H9 (cell line): Measurements from ENCODE around the gene RGL1. TPM values are rescaled to one million over a fixed set of nuclear protein-coding genes. Genes with fewer than 3 reads are reported as not detected.

Experiments used
- DNase-seq: peaks from one replicate; pipeline ENCODE4 v3.0.0-alpha.2; 2017
- H2AFZ ChIP-seq: one replicate; pipeline ENCODE4 v1.6.1; 2013; ENCODE audit warnings: mild to moderate bottlenecking, low read length, control low read depth, moderate library complexity
- H2AK5ac ChIP-seq: 2 replicates; pipeline ENCODE4 v1.6.1; 2013; ENCODE audit warnings: low read length, control low read depth, mixed read lengths; ENCODE audit not compliant: insufficient read length
- H2BK120ac ChIP-seq: one replicate; pipeline ENCODE4 v1.6.1; 2013; ENCODE audit warnings: low read depth, mild to moderate bottlenecking, low read length, control low read depth, inconsistent platforms; ENCODE audit not compliant: poor library complexity, severe bottlenecking
- H2BK12ac ChIP-seq: 2 replicates; pipeline ENCODE4 v1.6.1; 2013; ENCODE audit warnings: low read length, control low read depth, mixed read lengths, low read depth; ENCODE audit not compliant: insufficient read length
- H2BK15ac ChIP-seq: 2 replicates; pipeline ENCODE4 v1.6.1; 2013; ENCODE audit warnings: low read depth, low read length, control low read depth
- H2BK20ac ChIP-seq: one replicate; pipeline ENCODE4 v1.6.1; 2013; ENCODE audit warnings: low read depth, mild to moderate bottlenecking, low read length, control low read depth, inconsistent platforms; ENCODE audit not compliant: poor library complexity, severe bottlenecking
- H2BK5ac ChIP-seq: 2 replicates; pipeline ENCODE4 v1.6.1; 2013; ENCODE audit warnings: low read length, control low read depth, mixed read lengths; ENCODE audit not compliant: insufficient read length
- H3K14ac ChIP-seq: 2 replicates; pipeline ENCODE4 v1.6.1; 2013; ENCODE audit warnings: low read length, control low read depth; ENCODE audit not compliant: insufficient read depth
- H3K18ac ChIP-seq: 2 replicates; pipeline ENCODE4 v1.6.1; 2013; ENCODE audit warnings: low read depth, mild to moderate bottlenecking, mixed read lengths, low read length, control low read depth; ENCODE audit not compliant: insufficient read length
- H3K23ac ChIP-seq: 2 replicates; pipeline ENCODE4 v1.6.1; 2013; ENCODE audit warnings: low read length, control low read depth, mixed read lengths, low read depth; ENCODE audit not compliant: insufficient read length
- H3K23me2 ChIP-seq: 2 replicates; pipeline ENCODE4 v1.6.1; 2013; ENCODE audit warnings: low read depth, mild to moderate bottlenecking, mixed read lengths, low read length, control low read depth; ENCODE audit not compliant: insufficient read length, poor library complexity, severe bottlenecking
- H3K27ac ChIP-seq: 2 replicates; pipeline ENCODE4 v1.5.1; 2013; ENCODE audit warnings: low read length, control low read depth, mixed read lengths, low read depth; ENCODE audit not compliant: insufficient read length
- H3K27me3 ChIP-seq: 2 replicates; pipeline ENCODE4 v1.6.1; 2013; ENCODE audit warnings: low read length, control low read depth, inconsistent platforms; ENCODE audit not compliant: insufficient read depth
- H3K4ac ChIP-seq: 2 replicates; pipeline ENCODE4 v1.6.1; 2013; ENCODE audit warnings: low read depth, mild to moderate bottlenecking, control low read depth, inconsistent platforms, low read length, moderate library complexity
- H3K4me1 ChIP-seq: 2 replicates; pipeline ENCODE4 v1.6.1; 2013; ENCODE audit warnings: low read length, control low read depth, inconsistent platforms; ENCODE audit not compliant: insufficient read depth
- H3K4me2 ChIP-seq: 2 replicates; pipeline ENCODE4 v1.6.1; 2013; ENCODE audit warnings: low read length, control low read depth, mixed read lengths; ENCODE audit not compliant: insufficient read length, insufficient read depth
- H3K56ac ChIP-seq: 2 replicates; pipeline ENCODE4 v1.6.1; 2013; ENCODE audit warnings: low read depth, mild to moderate bottlenecking, mixed read lengths, low read length, control low read depth; ENCODE audit not compliant: insufficient read length
- H3K79me1 ChIP-seq: 2 replicates; pipeline ENCODE4 v1.6.1; 2013; ENCODE audit warnings: low read depth, mild to moderate bottlenecking, moderate library complexity, low read length, control low read depth, inconsistent platforms; ENCODE audit not compliant: insufficient read depth, poor library complexity, severe bottlenecking
- H3K79me2 ChIP-seq: 2 replicates; pipeline ENCODE4 v1.6.1; 2013; ENCODE audit warnings: low read length, control low read depth, inconsistent platforms; ENCODE audit not compliant: insufficient read depth
- H3K9ac ChIP-seq: 2 replicates; pipeline ENCODE4 v1.6.1; 2013; ENCODE audit warnings: low read length, control low read depth, mixed read lengths; ENCODE audit not compliant: insufficient read length; ENCODE audit errors: extremely low read depth
- H3K9me3 ChIP-seq: one replicate; pipeline ENCODE4 v1.6.1; 2013; ENCODE audit warnings: low read depth, low read length, inconsistent platforms; ENCODE audit not compliant: control insufficient read depth
- H3T11ph ChIP-seq: one replicate; pipeline ENCODE4 v1.6.1; 2013; ENCODE audit warnings: mild to moderate bottlenecking, low read length, control low read depth, inconsistent platforms
- H4K20me1 ChIP-seq: one replicate; pipeline ENCODE4 v1.6.1; 2013; ENCODE audit not compliant: control insufficient read depth, insufficient read length, insufficient read depth
- H4K5ac ChIP-seq: 2 replicates; pipeline ENCODE4 v1.6.1; 2013; ENCODE audit warnings: low read depth, mild to moderate bottlenecking, mixed read lengths, low read length, control low read depth; ENCODE audit not compliant: insufficient read length
- H4K8ac ChIP-seq: replicated peaks from 2 replicates; pipeline ENCODE4 v1.6.1; 2013; ENCODE audit warnings: low read length, control low read depth, mixed read lengths, low read depth; ENCODE audit not compliant: insufficient read length
- H4K91ac ChIP-seq: 2 replicates; pipeline ENCODE4 v1.6.1; 2013; ENCODE audit warnings: low read depth, mild to moderate bottlenecking, moderate library complexity, mixed read lengths, low read length, control low read depth; ENCODE audit not compliant: insufficient read length
- H3K27ac Mint-ChIP-seq, 3 experiments: 2 replicates in 2 of 3; 3 replicates in 1 of 3; pipeline ENCODE4 v1.8.0; 2020 to 2021; ENCODE audit warnings: mixed read lengths in 3 of 3, mild to moderate bottlenecking in 1 of 3, moderate library complexity in 1 of 3
- H3K27me3 Mint-ChIP-seq: 2 replicates; pipeline ENCODE4 v1.8.0; 2021; ENCODE audit warnings: low read depth, mild to moderate bottlenecking, moderate library complexity, mixed read lengths
- H3K36me3 Mint-ChIP-seq, 3 experiments: 2 replicates in 2 of 3; 3 replicates in 1 of 3; pipeline ENCODE4 v1.8.0; 2020 to 2021; ENCODE audit warnings: low read depth in 3 of 3, mixed read lengths in 3 of 3; ENCODE audit not compliant: insufficient read depth in 1 of 3
- H3K4me1 Mint-ChIP-seq, 2 experiments: 2 replicates each; pipeline ENCODE4 v1.8.0; 2020; ENCODE audit warnings: mixed read lengths in 2 of 2
- H3K4me3 Mint-ChIP-seq, 2 experiments: 2 replicates in 1 of 2; 3 replicates in 1 of 2; pipeline ENCODE4 v1.8.0; 2020 to 2021; ENCODE audit warnings: mild to moderate bottlenecking in 2 of 2, mixed read lengths in 2 of 2, moderate library complexity in 1 of 2
- H3K9me3 Mint-ChIP-seq, 2 experiments: 2 replicates in 1 of 2; 3 replicates in 1 of 2; pipeline ENCODE4 v1.8.0; 2020; ENCODE audit warnings: mild to moderate bottlenecking in 2 of 2, mixed read lengths in 2 of 2, moderate library complexity in 1 of 2
- CTCF ChIP-seq: fragments of 200-600 bp; sonication (generic); conservative IDR thresholded peaks from 3 replicates; pipeline ENCODE4 v1.8.0; 2021; ENCODE audit warnings: antibody characterized with exemption, mild to moderate bottlenecking
- total RNA-seq: library from RNA; stranded (reverse); gene quantifications from 2 replicates; pipeline ENCODE4 v1.2.1, GENCODE V29; 2021

The RGL1 gene
- total RNA-seq, 1 experiment from 2014 or later = 1.4 TPM

GRCh38 chr1:183892351-183892793 is 87.5 kb downstream of the RGL1 start:
- no peak for DNase-seq
- no peaks in the 10 kb centered on the region for H3K27me3 Mint-ChIP-seq
- Histone ChIP-seq H2BK5ac (no peak overlapping the region), H3K79me1 (no peaks in the 10 kb centered on the region), H3K18ac (no peak overlapping the region), H4K20me1 (no peaks in the 10 kb centered on the region), H3K4ac (no peak overlapping the region), H2AK5ac (no peak overlapping the region), H3K9ac (no peak overlapping the region), H2BK20ac (no peak overlapping the region), H3K14ac (no peak overlapping the region), H4K8ac (no peak overlapping the region), H3K4me2 (no peak overlapping the region), H3K79me2 (no peaks in the 10 kb centered on the region), H2BK120ac (no peak overlapping the region), H3K23me2 (no peaks in the 10 kb centered on the region), H3K23ac (no peak overlapping the region), H3K56ac (no peak overlapping the region), H2BK15ac (no peak overlapping the region), H4K5ac (no peak overlapping the region), H4K91ac (no peak overlapping the region), H3K9me3 (no peaks in the 10 kb centered on the region), H3K27ac (no peak overlapping the region), H3K27me3 (no peaks in the 10 kb centered on the region), H2BK12ac (no peak overlapping the region), H3T11ph (no peak overlapping the region), H2AFZ (no peak overlapping the region), H3K4me1 (no peaks in the 10 kb centered on the region)
- no peaks in the 10 kb centered on the region for H3K9me3 Mint-ChIP-seq
- H3K4me3 Mint-ChIP-seq = no peak overlapping the region
- H3K4me1 Mint-ChIP-seq = peaks cover 0 to 7% of the 10 kb centered on the region in 2 experiments; a peak in 2 of 4 replicates
- H3K36me3 Mint-ChIP-seq = no peaks in the 10 kb centered on the region
- TF ChIP-seq CTCF = no peak
- H3K27ac Mint-ChIP-seq = no peak overlapping the region
